Hindlimb muscle (tissue), 1 donor: ENCODE measurements around the gene PLCG1. TPM values are rescaled to one million over a fixed set of nuclear protein-coding genes. Genes with fewer than 3 reads are reported as not detected.
A peak's percentile ranks its signal among the peaks of the same experiment; 100 is the strongest.
"Not testable (repeated sequence)": the region's sequence is repeated elsewhere in the genome, so short reads cannot be mapped to it uniquely, and the experiment has no call there.

Source experiments
- DNase-seq: peaks from one replicate; pipeline ENCODE4 v3.0.0-alpha.2; 2013
- polyA plus RNA-seq: library from polyadenylated mRNA; unstranded; fragments of 120-200 nt; gene quantifications from one replicate; pipeline ENCODE4 v1.2.1, GENCODE V29; 2013; ENCODE audit not compliant: insufficient read length

Gene PLCG1
- polyA plus RNA-seq, result 88.7 TPM

DNA sequence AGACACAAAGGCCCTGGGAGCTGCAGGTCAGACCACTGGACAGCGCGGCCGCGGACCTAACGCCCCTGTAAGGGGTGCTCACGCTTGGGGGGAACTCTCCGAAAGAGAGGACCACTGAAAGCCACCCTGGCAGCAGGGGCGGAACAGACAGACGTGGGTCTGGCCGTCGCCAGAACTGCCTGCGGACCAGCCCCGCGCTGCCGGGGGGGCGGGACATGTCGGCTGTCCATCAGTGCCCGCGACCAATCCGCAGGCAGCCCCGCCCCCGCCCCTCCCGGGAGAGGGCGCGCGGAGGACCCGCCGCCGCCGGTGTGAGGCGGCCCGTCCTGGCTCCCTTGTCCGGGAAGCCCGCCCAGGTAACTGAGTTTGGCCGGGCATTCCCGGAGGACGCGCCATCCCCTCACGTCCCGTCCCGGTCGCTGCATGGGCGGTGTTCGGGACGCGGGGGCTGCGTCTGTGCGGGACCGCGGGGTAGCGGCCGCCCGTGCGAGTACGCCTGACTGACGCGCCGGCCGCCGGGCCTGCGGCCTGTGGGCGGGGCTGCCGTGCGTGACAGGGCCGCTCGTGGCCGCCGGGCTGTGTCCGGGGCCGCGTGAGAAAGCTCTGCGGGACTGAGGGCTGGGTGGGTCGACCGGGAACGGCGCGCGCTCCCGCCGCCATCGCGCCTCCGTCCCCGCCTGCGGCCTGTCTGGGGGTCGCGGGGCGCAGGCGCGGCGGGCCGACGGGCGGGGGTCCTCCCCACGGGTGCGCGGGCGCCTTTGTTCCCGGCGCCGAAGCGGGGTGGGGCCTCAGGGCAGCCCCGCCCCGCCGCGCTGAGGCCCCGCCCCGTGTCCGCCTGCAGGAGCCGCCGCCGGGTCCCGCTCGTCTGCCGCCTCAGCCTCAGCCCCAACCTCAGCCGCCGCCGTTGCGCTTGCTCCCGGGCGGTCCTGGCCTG, at the start of gene PLCG1:
TSS of gene PLCG1 (plus strand) at position 864 of the 934 bp plus-strand sequence. CDS start 99 bp downstream, outside the sequence.
- peak; percentile 92 for DNase-seq

DNA sequence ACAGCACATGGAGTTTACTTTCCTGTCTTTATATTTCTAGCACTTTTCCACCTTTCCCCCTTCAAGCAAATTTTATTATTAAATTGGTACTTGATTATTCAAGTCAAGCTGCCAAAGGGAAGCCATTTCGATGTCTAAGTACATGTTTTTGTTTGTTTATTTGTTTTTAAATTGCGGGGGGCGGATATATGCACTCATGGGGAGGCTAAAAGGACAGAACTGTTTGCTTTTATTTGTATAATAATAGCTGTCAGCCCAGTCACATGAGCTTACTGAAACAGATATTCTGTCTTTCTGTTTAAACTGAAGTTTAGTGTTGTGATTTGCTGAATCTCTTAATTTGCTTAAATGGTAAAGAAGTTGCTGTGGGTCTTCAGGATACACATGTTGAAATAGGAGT, 49.6 kb upstream of the PLCG1 start:
- no peak for DNase-seq

DNA sequence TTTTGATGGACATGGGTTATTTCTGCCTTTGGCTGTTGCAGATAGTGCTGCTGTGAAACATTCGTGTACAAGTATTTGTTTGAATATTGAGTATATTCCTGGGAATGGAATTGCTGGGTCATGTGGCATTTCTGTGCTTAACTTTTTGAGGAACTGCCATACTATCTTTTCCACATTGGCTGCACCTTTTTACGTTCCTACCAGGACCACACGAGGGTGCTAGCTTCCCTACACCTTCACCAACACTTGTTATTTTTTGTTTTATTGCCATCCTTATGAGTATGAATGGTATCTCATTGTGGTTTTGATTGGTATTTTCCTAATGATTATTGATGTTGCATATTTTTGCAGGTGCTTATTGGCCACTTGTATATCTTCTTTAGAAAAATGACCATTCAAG, 47.8 kb upstream of the PLCG1 start:
- no peak for DNase-seq

DNA sequence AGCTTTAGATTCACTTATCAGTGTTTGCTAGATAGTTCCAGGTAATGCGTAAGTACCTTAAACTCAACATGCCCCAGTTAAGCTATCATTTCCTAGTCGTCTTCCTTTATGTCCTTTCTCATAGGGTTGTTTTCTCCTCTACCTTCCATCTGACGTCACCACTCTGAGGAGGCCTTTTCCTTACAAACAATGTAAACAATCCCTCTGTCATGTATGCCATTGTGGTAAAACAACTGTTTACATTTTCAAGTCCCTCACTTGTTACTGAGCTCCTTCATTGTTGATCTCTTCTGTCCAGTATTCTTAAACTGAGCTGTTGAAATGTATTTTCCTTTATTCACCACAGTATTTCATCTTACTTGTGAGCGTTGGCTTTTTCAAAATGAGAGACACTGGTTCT, 45.4 kb upstream of the PLCG1 start:
- no peak for DNase-seq

DNA sequence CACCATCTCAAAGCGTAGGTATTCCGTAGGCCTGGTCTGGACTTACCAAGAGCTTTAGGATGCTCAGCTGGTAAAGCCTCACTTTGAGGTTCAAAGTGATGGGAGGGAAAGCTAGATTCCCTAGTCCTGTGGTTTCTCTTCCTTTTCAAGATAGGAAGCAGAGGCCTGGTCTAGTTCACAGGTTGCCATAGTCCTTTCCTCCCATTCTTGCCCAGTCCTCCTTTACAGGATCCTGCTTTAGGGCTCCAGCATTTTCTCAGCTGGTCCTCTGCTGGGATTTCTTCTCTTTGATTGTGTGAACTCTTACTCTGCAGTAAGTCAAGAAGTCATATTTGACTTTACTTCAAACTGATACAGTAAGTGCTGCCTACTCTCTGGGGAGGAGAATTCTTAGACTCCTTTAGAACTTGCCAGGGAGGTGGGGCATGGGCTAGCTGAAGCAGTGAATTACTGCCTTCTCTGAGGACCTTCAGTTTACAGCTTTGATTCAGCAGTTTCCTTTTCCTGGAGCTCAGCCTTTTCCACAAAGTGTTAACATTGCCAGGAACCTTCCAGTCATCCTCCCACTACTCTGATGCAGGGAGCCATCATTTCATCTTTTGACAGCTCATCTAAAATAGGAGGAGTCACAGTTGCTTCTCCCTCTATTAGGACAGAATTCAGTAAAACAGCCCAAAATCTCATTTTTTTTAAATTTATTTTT, 42.8 kb upstream of the PLCG1 start:
- no peak for DNase-seq

DNA sequence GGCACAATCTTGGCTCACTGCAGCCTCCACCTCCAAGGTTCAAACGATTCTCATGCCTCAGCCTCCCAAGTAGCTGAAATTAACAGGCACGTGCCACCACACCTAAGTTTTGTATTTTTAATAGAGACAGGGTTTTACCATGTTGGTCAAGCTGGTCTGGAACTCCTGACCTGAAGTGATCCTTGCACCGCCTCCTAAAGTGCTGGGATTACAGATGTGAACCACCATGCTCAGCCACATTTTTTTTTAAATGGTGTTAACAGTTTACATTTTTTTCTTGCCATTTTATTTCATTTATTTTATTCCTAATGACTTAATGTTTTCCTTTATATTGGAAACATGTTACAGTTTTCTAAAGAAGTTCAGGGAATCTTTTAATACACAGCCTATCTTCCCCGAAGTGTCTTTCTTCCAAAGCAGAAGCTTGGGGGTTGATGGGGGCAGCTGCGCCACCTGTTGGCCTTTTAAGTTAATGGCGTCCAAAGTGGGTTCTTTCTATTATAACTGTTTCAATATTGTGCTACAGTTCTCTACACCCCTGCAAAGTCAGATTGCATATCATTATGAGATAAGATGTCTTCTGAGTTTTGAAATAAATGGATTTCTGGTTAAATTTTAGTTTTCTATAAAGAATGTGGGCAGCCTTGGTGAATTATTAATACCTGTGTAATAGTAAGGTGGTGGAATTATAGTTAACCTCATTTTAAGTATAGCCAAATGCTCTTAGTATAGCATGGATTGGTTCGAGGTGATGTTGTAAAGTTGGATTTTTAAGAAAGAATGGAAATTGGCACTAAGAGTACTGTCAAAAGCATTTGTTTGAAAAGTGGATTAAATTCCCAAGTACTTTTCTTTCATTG, 42.0 kb upstream of the PLCG1 start:
- peak; percentile 67 for DNase-seq

DNA sequence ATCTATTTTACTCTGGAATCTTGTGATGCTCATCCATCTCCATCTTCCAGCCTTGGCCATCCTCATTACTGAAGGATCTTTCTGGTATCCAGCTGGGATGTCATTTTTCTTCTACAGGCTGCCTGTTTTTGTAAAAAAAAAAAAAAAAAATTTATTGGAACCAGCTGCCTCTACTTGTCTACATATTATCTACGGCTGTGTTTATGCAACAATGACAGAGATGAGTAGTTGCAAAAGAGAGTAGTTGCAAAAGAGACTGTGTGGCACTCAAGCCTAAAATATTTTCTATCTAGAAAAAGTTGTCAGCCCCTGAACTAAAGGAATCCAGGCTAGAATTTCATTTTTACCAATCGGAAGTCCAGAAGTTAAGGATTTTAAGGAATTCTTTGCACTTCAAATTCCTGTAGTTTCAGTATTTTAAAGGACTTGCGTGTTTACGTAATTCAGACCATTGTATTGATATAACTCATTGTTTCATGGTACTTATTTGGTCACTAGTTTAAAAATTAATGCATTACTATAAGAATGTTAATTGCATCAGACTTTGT, 38.6 kb upstream of the PLCG1 start:
- no peak for DNase-seq

DNA sequence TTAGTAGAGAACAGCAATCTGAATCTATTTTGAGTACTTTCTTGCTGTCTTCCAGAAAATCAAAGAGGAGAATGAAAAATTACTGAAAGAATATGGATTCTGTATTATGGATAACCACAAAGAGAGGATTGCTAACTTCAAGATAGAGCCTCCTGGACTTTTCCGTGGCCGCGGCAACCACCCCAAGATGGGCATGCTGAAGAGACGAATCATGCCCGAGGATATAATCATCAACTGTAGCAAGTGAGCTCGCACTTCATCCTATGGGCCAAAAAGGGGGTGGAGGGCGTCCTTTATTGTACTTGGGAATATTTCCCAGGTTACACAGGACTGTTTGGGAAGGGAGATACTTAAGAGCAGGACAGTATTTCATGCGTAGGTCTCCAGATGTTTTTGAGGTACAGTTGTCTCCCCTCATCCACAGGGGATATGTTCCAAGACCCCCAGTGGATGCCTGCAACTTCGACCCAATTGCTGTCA, 37.3 kb upstream of the PLCG1 start:
- no peak for DNase-seq

DNA sequence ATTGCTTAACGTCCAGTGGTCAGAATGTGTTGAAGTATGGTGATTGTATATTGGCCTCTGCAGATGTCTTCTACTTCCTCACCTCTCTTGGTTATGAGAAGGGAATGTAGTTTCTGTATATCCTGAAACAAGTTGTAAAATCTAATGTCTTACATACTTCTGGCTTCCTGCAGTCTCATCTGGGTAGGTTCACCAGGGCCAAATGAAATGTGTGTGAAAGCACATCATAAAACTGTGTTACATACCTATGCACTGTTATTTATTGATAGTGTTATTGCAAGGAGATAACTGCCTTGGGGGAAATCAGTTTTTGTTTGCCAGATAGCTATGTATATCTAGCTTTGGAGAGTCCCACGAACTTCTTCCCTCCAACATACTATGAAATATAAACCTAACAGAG, 35.7 kb upstream of the PLCG1 start:
- no peak for DNase-seq

DNA sequence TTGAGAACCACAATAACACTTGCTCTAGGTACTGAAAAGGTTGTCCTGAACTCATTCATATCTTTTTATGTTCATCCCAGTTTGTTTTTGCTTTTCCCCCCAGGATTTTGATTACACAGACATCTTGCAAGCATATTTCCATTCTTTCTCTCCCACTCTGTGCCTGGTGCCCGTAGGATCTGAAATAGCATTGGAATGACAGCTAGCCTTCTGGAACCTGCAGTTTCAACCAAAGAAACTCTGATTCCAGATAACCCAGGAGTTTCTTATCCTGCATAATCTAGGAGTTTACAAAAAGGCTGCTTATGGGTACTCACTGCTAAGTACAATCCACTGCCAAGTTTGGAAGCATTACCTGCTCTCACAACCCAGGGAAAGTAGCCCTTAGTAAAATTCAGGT, 28.8 kb upstream of the PLCG1 start:
- DNase-seq, result no peak

DNA sequence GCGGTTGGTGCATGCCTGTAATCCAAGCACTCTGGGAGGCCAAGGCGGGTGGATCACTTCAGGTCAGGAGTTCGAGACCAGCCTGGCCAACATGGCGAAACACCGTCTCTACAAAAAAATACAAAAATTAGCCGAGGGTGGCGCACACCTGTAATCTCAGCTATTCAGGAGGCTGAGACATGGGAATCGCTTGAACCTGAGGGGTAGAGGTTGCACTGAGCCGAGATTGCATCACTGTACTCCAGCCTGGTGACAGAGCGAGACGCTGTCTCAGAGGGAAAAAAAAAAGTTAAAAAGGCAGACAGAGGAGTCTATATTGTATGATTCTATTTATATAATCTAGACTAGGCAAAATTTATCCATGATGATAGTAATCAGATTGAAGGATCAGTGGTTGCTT, 27.3 kb upstream of the PLCG1 start:
- DNase-seq, result no peak

DNA sequence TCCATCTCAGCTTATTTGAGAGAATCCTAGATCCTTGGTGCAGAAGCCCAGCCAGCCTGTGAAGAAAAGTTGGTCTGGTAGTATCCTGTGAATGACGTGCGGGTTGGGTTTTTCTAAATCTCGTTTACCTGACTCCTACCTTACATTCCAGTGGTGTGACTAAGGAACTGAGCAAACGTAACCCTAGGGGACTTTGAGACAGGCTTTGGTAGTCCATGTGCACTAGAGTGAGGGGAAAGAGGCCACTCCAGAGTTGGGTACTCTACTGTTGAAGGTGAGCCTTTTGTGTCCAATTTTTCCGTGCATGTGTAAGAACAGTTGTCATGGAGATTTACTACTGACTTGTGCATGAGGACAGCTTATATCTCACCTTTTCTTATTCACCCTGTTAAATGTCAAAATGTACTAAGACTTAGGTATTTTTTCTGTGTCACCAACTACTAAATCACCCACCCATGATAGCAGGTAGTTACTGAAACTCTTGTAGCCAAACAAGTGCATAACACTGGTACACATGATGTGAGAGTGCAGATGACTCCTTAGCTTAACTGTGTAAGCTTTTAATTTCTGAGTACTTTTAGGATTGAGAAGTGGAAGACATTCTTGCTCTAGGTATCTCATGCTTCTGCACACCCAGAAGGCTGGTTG, 26.3 kb upstream of the PLCG1 start:
- no peak for DNase-seq

DNA sequence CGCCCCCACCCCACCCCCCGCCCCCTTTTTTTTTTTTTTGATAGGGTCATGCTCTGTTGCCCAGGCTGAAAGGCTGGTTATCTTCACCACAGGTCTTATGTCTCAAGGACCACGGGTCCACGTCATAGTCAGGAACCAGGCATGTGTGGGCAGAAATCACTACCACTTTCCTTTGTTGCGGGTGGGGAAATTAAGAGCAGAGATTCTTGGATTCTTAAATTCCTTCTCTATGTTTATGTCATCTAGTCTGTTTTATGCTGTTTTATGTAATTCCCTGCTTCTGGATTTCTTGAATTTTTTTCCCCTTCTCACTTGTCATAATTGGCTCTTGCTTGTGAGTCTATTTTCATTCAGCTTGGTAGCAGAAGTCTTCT, 25.8 kb upstream of the PLCG1 start:
- DNase-seq, result no peak

DNA sequence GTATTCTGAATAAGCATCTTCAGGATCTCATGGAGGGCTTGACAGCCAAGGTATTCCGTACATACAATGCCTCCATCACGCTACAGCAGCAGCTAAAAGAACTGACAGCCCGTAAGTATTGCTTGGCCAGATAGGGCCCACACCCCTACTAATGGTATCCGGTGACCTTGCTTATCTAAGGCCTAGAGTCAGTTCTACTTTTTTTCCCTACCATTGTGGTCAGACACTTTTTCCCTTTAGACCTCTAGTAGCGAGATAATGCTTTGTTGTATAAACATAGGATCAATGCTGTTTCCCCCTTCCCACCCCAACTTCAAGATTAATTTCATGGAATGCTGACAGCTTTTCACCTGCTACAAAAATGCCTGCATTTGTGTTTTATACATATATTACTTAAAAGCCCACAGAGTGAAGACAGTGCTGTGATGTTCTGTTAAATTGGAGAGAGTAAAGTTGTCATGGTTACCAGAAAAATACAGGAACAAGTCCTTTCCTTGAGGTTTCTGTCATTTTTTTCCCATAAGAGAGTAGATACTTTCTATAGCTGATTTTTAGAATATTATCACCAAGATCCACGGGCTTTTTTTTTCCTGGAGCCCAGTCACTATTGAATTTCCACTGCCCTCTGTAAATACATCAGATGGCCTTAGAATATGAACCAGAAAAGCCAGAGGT, 20.9 kb upstream of the PLCG1 start:
- DNase-seq, result no peak

DNA sequence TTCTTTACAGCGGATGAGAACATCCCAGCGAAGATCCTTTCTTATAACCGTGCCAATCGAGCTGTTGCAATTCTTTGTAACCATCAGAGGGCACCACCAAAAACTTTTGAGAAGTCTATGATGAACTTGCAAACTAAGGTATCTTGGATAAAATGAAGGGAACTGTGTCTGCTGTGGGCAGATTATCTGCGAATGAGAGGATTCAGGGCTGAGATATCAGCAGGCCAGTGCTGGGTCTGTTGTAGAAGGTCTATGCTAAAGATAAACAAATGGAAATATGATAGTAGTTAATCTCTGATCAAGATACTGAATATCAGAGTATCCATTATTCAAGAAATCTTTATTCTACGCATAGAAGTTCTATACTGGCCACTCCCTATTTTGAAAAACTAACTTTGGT, 19.2 kb upstream of the PLCG1 start:
- DNase-seq, result not testable (repeated sequence)

DNA sequence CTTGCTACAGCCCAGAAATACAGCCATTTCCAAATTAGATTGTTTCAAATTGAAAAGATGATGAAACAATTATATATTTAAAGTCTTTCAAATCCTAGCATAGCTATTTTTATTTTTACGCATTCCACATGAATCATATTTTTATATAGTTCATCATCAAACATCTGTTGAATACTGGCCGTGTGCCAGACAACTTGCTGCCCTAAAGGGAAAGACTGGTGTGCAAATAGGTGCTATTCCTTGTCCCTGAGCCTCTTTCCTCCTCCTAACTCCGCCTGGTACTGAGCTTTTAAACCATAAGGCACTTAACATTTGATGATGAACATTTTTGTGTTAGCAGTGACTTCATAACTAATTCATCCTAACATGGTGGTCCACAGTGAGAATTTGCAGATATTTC, 18.7 kb upstream of the PLCG1 start:
- DNase-seq, result no peak

DNA sequence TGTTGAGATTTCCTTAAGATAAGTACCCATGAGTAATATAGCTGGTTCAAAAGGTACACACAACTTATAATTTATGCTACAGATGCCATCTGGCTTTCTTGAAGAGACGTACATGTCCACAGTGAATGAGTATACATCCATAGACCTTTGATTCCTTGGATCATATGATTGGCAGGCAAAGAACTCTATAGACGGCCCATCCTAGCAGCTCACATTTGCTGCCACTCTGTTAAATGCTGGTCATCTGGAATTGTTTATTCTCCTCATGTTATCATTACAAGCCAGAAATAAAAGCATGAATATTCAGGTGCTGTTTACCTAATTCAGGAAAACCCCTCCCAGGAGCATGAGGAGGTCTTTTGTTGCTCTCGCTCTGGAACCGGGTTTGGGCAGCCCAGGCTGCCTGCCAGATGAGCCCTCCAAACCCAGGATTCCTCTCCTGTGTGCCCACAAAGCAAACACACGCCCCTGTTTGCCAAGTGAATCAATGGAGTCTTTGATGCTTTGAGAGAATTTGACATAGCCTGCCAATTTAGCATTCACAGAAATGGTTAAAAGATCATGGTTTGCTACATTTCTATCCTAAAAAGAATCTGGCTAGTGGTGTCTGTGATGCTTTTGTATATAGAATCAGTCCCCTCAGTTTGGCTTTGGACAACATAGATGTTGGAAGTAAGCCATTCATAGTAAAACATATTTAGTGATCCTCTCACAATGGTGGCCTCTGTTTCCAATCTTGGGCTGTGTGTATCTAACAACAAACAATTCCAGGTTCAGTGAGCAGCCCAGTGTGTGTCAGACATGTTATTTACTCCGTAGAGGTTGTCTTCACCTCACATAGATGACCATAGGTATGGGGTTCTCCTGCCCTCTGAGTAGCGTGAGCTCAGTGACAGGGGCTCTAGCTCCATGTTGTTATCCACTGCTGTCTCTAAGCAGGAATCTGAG, 17.5 kb upstream of the PLCG1 start:
- DNase-seq, result no peak

DNA sequence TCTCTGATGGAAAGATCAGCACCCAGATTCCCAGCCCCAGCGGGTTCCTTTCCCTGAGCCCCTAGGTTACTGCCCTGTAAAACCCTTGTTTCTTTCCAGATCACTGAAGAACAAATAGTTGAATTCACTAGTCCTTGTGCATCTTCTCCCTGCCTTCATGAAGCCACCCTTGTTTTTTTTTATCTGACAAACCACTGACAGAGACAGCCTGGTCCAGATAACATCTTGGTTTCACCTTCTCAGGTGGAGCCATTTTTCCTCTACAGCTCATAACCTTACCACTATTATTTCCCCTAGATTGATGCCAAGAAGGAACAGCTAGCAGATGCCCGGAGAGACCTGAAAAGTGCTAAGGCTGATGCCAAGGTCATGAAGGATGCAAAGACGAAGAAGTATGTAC, 15.9 kb upstream of the PLCG1 start:
- no peak for DNase-seq

DNA sequence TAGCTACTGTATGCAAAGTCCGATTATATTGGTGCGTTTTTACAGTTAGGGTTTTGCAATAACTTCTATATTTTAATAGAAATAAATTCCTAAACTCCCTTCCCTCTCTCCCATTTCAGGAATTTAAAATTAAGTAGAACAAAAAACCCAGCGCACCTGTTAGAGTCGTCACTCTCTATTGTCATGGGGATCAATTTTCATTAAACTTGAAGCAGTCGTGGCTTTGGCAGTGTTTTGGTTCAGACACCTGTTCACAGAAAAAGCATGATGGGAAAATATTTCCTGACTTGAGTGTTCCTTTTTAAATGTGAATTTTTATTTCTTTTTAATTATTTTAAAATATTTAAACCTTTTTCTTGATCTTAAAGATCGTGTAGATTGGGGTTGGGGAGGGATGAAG, 13.7 kb upstream of the PLCG1 start:
- no peak for DNase-seq

DNA sequence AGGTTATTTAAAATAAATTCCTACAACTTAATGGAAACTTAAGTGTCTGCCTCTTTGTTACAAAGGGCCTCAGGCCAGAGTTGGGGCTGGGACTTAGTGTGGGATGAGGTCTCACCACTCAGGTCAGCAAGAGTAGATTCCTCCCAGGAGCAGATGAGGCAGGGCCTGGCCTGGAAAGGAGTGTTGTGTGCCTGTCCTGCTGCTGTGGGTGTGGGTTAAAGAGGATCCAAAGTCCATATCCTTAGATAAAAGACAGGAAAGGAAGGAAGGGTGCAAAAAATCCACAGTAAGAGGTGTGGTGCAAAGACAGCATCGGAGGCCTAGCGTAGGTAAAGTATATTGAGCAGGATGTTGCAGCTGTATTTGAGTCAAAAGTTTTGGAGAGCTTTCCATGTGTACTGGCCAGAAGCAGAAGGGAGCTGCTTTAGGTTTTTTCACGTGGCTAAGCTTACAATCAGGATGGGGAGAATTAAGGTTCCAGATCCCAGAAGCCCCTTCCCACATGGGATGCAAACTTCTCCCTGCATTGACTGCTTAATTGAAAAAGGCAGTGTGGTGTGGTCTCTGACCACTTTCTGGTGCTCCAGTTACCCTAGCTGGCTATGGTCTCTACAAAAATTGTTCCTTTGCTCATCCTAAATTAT, 12.8 kb upstream of the PLCG1 start:
- DNase-seq, result no peak
